Transverse colon (tissue), 4 donors: ENCODE measurements around the gene POLR2L. TPM values are rescaled to one million over a fixed set of nuclear protein-coding genes. Genes with fewer than 3 reads are reported as not detected.

Experiments used
- DNase-seq: peaks from one replicate; pipeline ENCODE4 v3.0.0-alpha.2; 2019
- H3K27ac ChIP-seq, 4 donors: fragments of 200-600 bp; sonication (generic); 2 replicates each; pipeline ENCODE4 v1.5.1; 2016 to 2018; ENCODE audit warnings: inconsistent platforms in 4 of 4
- H3K27me3 ChIP-seq: fragments of 200-600 bp; sonication (generic); 2 replicates; pipeline ENCODE4 v1.5.1; 2017; ENCODE audit warnings: inconsistent platforms
- H3K36me3 ChIP-seq, 4 donors: fragments of 200-600 bp; sonication (generic); 2 replicates each; pipeline ENCODE4 v1.5.1; 2017 to 2019; ENCODE audit warnings: inconsistent platforms in 4 of 4
- H3K4me1 ChIP-seq, 4 donors: fragments of 200-600 bp; sonication (generic); 2 replicates each; pipeline ENCODE4 v1.5.1; 2017 to 2020; ENCODE audit warnings: inconsistent platforms in 4 of 4
- H3K4me3 ChIP-seq, 4 donors: fragments of 200-600 bp; sonication (generic); 1 replicate in 1 of 4; 2 replicates in 3 of 4; pipeline versions ENCODE4 v1.5.1 to v1.6.1; 2017 to 2019; ENCODE audit warnings: inconsistent platforms in 4 of 4
- H3K9me3 ChIP-seq, 2 donors: fragments of 200-600 bp; sonication (generic); 2 replicates each; pipeline ENCODE4 v1.5.1; 2017 to 2019; ENCODE audit warnings: inconsistent platforms in 2 of 2
- EP300 ChIP-seq: sonication (generic); formaldehyde crosslinking; IDR thresholded peaks from one replicate; pipeline ENCODE4 v1.6.1; 2017; ENCODE audit warnings: antibody characterized with exemption, low read depth
- POLR2A ChIP-seq: fragments of 450-650 bp; IDR thresholded peaks from one replicate; pipeline ENCODE4 v1.6.1; 2016; ENCODE audit warnings: antibody characterized with exemption, mild to moderate bottlenecking, moderate library complexity
- POLR2AphosphoS5 ChIP-seq, 3 donors: sonication (generic); formaldehyde crosslinking; IDR thresholded peaks; one replicate each; pipeline ENCODE4 v1.6.1; 2016; ENCODE audit warnings: antibody characterized with exemption in 3 of 3
- WGBS, 2 donors: methylation state at CpG; one replicate each; pipeline ENCODE4 v1.1.5; 2018; ENCODE audit warnings: low coverage in 1 of 2; 5-methylcytosine and 5-hydroxymethylcytosine counted together
- in situ Hi-C, 4 donors: fragments of 200-750 bp; cut with MboI; loops; one replicate each; pipeline versions ENCODE4 v1.15.0 to v1.15.1; 2017; ENCODE audit warnings: low sequenced_read_pairs in 3 of 4, low pct_ligation_motif_present in 1 of 4, low pct_unique_long_range_greater_than_20kb in 1 of 4
- intact Hi-C: fragments of 100-400 bp; cut with DNase I; formaldehyde crosslinking; loops from one replicate; pipeline ENCODE4 v1.15.1; 2023; ENCODE audit warnings: low total_unique reads
- total RNA-seq, 4 donors: library from RNA; depleted of rRNA; stranded (reverse); fragments of >200 nt; gene quantifications; one replicate each; pipeline ENCODE4 v1.1.0, GENCODE V29; 2016
- TF ChIP-seq, protein P1 (sequence below), 5 experiments: fragments of 200-600 bp in 3 of 5; fragments of 450-650 bp in 2 of 5; sonication (generic) in 3 of 5; IDR thresholded peaks; 1 replicate in 2 of 5; 2 replicates in 3 of 5; pipeline ENCODE4 v1.5.1; 2016 to 2017; ENCODE audit warnings: antibody characterized with exemption in 5 of 5, inconsistent platforms in 3 of 5, mild to moderate bottlenecking in 2 of 5, moderate library complexity in 1 of 5

The POLR2L gene
- total RNA-seq, 4 donors from 2014 or later, result 9.7 to 66.6 (median 32.7) TPM

- no peaks in the 10 kb centered on the region for H3K27me3 ChIP-seq
- peak overlapping the region; percentile 44 to 75 (median 65) for H3K4me3 ChIP-seq
- H3K9me3 ChIP-seq, result no peaks in the 10 kb centered on the region
- WGBS, 2 donors, result 0% methylated on average over 11 of the region's 26 CpGs; no CpG with 5 or more reads in 1 of the 2 donors
- intact Hi-C loops (no loop called here), in situ Hi-C loops (no loop called here)
- DNase-seq, result peak; percentile 81
- peak; percentile 35 for TF ChIP-seq POLR2A
- no peak for TF ChIP-seq EP300
- TF ChIP-seq, protein P1, sequence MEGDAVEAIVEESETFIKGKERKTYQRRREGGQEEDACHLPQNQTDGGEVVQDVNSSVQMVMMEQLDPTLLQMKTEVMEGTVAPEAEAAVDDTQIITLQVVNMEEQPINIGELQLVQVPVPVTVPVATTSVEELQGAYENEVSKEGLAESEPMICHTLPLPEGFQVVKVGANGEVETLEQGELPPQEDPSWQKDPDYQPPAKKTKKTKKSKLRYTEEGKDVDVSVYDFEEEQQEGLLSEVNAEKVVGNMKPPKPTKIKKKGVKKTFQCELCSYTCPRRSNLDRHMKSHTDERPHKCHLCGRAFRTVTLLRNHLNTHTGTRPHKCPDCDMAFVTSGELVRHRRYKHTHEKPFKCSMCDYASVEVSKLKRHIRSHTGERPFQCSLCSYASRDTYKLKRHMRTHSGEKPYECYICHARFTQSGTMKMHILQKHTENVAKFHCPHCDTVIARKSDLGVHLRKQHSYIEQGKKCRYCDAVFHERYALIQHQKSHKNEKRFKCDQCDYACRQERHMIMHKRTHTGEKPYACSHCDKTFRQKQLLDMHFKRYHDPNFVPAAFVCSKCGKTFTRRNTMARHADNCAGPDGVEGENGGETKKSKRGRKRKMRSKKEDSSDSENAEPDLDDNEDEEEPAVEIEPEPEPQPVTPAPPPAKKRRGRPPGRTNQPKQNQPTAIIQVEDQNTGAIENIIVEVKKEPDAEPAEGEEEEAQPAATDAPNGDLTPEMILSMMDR (IDR thresholded peaks at IDR 0.05), result no peak
- peak; percentile 48 to 57 (median 52) for TF ChIP-seq POLR2AphosphoS5 (IDR thresholded peaks at IDR 0.05)
- no peaks in the 10 kb centered on the region for H3K36me3 ChIP-seq
- H3K4me1 ChIP-seq, result peaks cover 16 to 35% (median 30%) of the 10 kb centered on the region in 4 donors
- H3K27ac ChIP-seq, result peak overlapping the region; percentile 81 to 94 (median 88)
These were observed 46.4 kb downstream of the POLR2L start for GRCh38 chr11:795634-796564.

- intact Hi-C loops (no loop called here), in situ Hi-C loops (no loop called here)
- peaks cover 4% of the 10 kb centered on the region for H3K27me3 ChIP-seq
- TF ChIP-seq, protein P1 (IDR thresholded peaks at IDR 0.05), result no peak
- TF ChIP-seq POLR2AphosphoS5 (IDR thresholded peaks at IDR 0.05) (no peak), EP300 (no peak), POLR2A (no peak)
- WGBS, 2 donors, result 40 to 41% methylated on average over 2 to 38 of the region's 38 CpGs
- peak overlapping the region; percentile 81 to 94 (median 88) for H3K27ac ChIP-seq
- H3K4me1 ChIP-seq, result peaks cover 16 to 36% (median 30%) of the 10 kb centered on the region in 4 donors
- no peaks in the 10 kb centered on the region for H3K9me3 ChIP-seq
- H3K4me3 ChIP-seq, result peak overlapping the region; percentile 44 to 75 (median 65)
- DNase-seq, result peak; percentile 43
- no peaks in the 10 kb centered on the region for H3K36me3 ChIP-seq
These were observed 47.3 kb downstream of the POLR2L start for GRCh38 chr11:794766-795633.

DNA sequence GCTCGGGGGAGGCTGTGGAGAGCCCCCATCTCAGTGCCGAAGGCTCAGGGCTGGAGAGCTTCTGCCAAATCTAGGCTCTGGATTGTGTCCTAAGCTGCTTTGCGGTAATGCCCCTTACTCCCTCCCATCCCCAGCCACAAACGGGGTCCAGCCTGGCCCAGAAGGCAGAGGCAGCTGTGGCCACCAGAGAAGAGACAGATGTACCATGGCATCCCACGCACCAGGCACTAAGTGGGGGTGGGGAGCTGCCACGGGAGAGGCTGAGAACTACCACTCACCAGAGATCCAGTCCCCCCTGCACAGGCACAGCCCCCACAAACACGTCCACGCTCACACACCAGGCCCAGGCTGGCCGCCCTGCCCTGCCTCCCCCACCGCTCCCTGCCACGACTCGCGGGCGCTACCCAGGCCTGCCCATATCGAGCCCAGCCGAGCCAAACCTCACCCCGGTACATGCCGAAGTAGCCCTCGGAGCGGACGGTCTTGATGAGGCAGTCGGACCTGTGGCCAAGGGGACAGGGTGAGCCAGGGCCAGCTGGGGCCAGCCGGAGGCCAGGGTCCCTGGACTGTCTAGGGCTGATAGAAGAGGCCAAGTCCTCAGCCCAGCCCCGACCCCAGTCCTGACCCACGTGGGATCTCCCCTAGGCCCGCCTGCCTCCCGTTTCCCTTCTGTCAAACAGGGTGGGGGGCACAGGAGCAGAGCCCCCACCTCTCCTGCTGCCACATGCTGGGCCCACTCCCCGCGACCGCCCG, 48.1 kb downstream of the POLR2L start:
- no peak for DNase-seq
- in situ Hi-C loops (no loop called here), intact Hi-C loops (no loop called here)
- no peak for TF ChIP-seq POLR2A
- TF ChIP-seq, protein P1 (IDR thresholded peaks at IDR 0.05), result no peak
- TF ChIP-seq POLR2AphosphoS5 (IDR thresholded peaks at IDR 0.05), result no peak
- no peak for TF ChIP-seq EP300
- Histone ChIP-seq H3K27me3 (peaks cover 12% of the 10 kb centered on the region), H3K4me3 (no peak overlapping the region), H3K4me1 (peaks cover 16 to 42% (median 32%) of the 10 kb centered on the region in 4 donors), H3K27ac (no peak overlapping the region), H3K36me3 (no peaks in the 10 kb centered on the region), H3K9me3 (no peaks in the 10 kb centered on the region)
- 87% methylated on average over 27 of the region's 31 CpGs; no CpG with 5 or more reads in 1 of the 2 donors for WGBS, 2 donors
